ENCODE measurements around the gene MDM2. TPM values are rescaled to one million over a fixed set of nuclear protein-coding genes. Genes with fewer than 3 reads are reported as not detected.

Gene MDM2
- total RNA-seq (2016; rRNA removed; fragmentation: Illumina TruSeq; extraction: Trizol) (314 and 466 TPM in 2 replicates), polyA plus RNA-seq (2011; rRNA removed) (23.9 and 29.3 TPM in 2 replicates), polyA minus RNA-seq (2011; rRNA and poly(A)+ RNA removed; ENCODE audit: low replicate concordance) (42.3 and 54.4 TPM in 2 replicates), Bru-seq, nascent RNA (percentile 98 among the genes with signal in this experiment), BruChase-seq, experiment 1, labeled RNA remaining after a 6-hour chase (percentile 98 among the genes with signal in this experiment), BruChase-seq, experiment 2, labeled RNA remaining after a 2-hour chase (percentile 99 among the genes with signal in this experiment)
- 106 and 114 TPM in 2 replicates for total RNA-seq (2016; cell fraction: cytosol; rRNA removed; fragmentation: Illumina TruSeq; extraction: Trizol; ENCODE audit: low read depth)
- 318 and 433 TPM in 2 replicates for total RNA-seq (2016; cell fraction: insoluble cytoplasmic fraction; rRNA removed; fragmentation: Illumina TruSeq; extraction: Trizol)
- total RNA-seq (2016; cell fraction: membrane; rRNA removed; fragmentation: Illumina TruSeq; extraction: Trizol), result 152 and 204 TPM in 2 replicates
- 480 and 515 TPM in 2 replicates for total RNA-seq (2016; cell fraction: nucleus; rRNA removed; fragmentation: Illumina TruSeq; extraction: Trizol)
- 8.1 and 12.2 TPM in 2 replicates for polyA plus RNA-seq (2011; cell fraction: cytosol; rRNA removed)
- polyA plus RNA-seq (2011; cell fraction: nucleus; rRNA removed), result 21.1 and 35.5 TPM in 2 replicates
- polyA plus RNA-seq (2012), result 29.6 and 57.6 TPM in 2 replicates
- 20.1 and 21.0 TPM in 2 replicates for polyA plus RNA-seq (2016; cell fraction: cytosol; fragmentation: Illumina TruSeq; extraction: Trizol; ENCODE audit: low read depth)
- 174 and 187 TPM in 2 replicates for polyA plus RNA-seq (2016; cell fraction: insoluble cytoplasmic fraction; fragmentation: Illumina TruSeq; extraction: Trizol; ENCODE audit: low read depth)
- 57.3 and 58.5 TPM in 2 replicates for polyA plus RNA-seq (2016; cell fraction: membrane; fragmentation: Illumina TruSeq; extraction: Trizol; ENCODE audit: low read depth)
- 472 and 516 TPM in 2 replicates for polyA plus RNA-seq (2016; cell fraction: nucleus; fragmentation: Illumina TruSeq; extraction: Trizol; ENCODE audit: insufficient read depth, low read depth)
- polyA minus RNA-seq (2011; cell fraction: cytosol; rRNA and poly(A)+ RNA removed), result 71.4 and 82.9 TPM in 2 replicates
- 248 and 279 TPM in 2 replicates for polyA minus RNA-seq (2011; cell fraction: nucleus; rRNA and poly(A)+ RNA removed)
- long read RNA-seq, experiment 1, partial matches to known transcripts, result 0 of 2 reads
- long read RNA-seq, experiment 1, other reads (novel, unspliced or antisense), result 2 of 2 reads
- long read RNA-seq, experiment 2, partial matches to known transcripts, result 1 of 53 reads
- long read RNA-seq, experiment 2, other reads (novel, unspliced or antisense), result 51 of 53 reads

GRCh38 chr12:68807576-68808387 is at the start of gene MDM2:
TSS of gene MDM2 (plus strand) at chr12:68808177. CDS start at chr12:68808478, 301 bp downstream.
- peak within 1 kb of the TSS; percentile 99 for H3K27ac ChIP-seq (ENCODE audit: extremely low read length, insufficient read depth, low read length)
- H3K9ac ChIP-seq (ENCODE audit: insufficient read depth, low read depth, low read length), result peak within 1 kb of the TSS; percentile 95
- BruUV-seq (replicated peaks), result TSS peak; percentile 95
- in situ Hi-C loops (cut with HindIII; ENCODE audit: extremely low pct_ligation_motif_present, low pct_unique_long_range_greater_than_20kb) (loop anchor here (5.0 kb wide), 1 partner anchor 60 kb away; the partner anchor contains the start of gene SLC35E3), intact Hi-C loops (cut with micrococcal nuclease; ENCODE audit: unreplicated experiment) (loop anchor here (1.0 to 5.0 kb wide), 3 partner anchors 20 to 195 kb away; partner anchors contain the start of genes RAP1B and SLC35E3)
- H2AFZ ChIP-seq (ENCODE audit: low read length), result no peak within 1 kb of the TSS
- H3K27me3 ChIP-seq (ENCODE audit: control insufficient read depth in 1 of 2, insufficient read depth in 2 of 2, low read length in 2 of 2), result peaks cover 0 to 5% of the 10 kb centered on the region in 2 experiments; a peak in 1 of 5 replicates
- FAIRE-seq, result peak; percentile 44
- peak within 1 kb of the TSS; percentile 88 for H3K4me2 ChIP-seq (ENCODE audit: low read depth, low read length)
- POLR2A ChIA-PET, result interaction anchor here (0.5 to 3.3 kb wide), 14 partner anchors 10 to 476 kb away, joined by 3 to 184 read pairs (median 6); partner anchors contain the start of genes MDM1, RAP1B and SLC35E3
- ATAC-seq, result peak; percentile 73
- peaks cover 69% of the 10 kb centered on the region for H3K79me2 ChIP-seq (ENCODE audit: insufficient read depth, low read length)
- H3K4me3 ChIP-seq (replicated peaks in 1 of 3; ENCODE audit: insufficient read depth in 1 of 3, low read depth in 2 of 3, low read length in 3 of 3), result peak within 1 kb of the TSS; percentile 82 to 94 (median 88)
- peaks cover 0 to 6% of the 10 kb centered on the region in 2 experiments; a peak in 2 of 5 replicates for H3K36me3 ChIP-seq (replicated peaks in 1 of 2; ENCODE audit: control insufficient read depth in 1 of 2, insufficient read depth in 2 of 2, low read length in 2 of 2)
- under 1% methylated on average over 16 of the region's 72 CpGs for WGBS (ENCODE audit: low lambda C conversion rate)
- CTCF ChIA-PET (ENCODE audit: low intra/inter-chr PET ratio, low total read pairs), result no interaction called here
- H3K9me3 ChIP-seq (ENCODE audit: low read length), result no peaks in the 10 kb centered on the region
- peaks cover 19% of the 10 kb centered on the region for H4K20me1 ChIP-seq (ENCODE audit: insufficient read depth, low read length)
- DNase-seq (ENCODE audit: low spot score), result peak; percentile 90
- peaks cover 27% of the 10 kb centered on the region for H3K4me1 ChIP-seq (ENCODE audit: insufficient read depth, low read length)
- TF ChIP-seq TCF7L2 (IDR thresholded peaks at IDR 0.05; ENCODE audit: low read depth, low read length) (no peak), ZNF280B (CRISPR knock-in tag; IDR thresholded peaks at IDR 0.05; ENCODE audit: borderline replicate concordance) (peak; percentile 79; the same call in 1 of the 2 replicates), FOXP4 (CRISPR knock-in tag; IDR thresholded peaks at IDR 0.05) (peak; percentile 80), TRIM24 (CRISPR knock-in tag; IDR thresholded peaks at IDR 0.05) (no peak), GZF1 (CRISPR knock-in tag; IDR thresholded peaks at IDR 0.05) (0 out of 2 replicates have a peak, but pooled peaks have one; percentile 9), SAFB2 (CRISPR knock-in tag; IDR thresholded peaks at IDR 0.05; ENCODE audit: borderline replicate concordance, low read depth) (peak; percentile 90; the same call in 1 of the 2 replicates), ZBTB33 (CRISPR knock-in tag; IDR thresholded peaks at IDR 0.05) (peak; percentile 21), KDM5A (IDR thresholded peaks at IDR 0.05; ENCODE audit: borderline replicate concordance, low read length) (peak; percentile 64; the same call in 1 of the 2 replicates), ZNF740 (CRISPR knock-in tag; IDR thresholded peaks at IDR 0.05) (peak; percentile 97)

All from HepG2 (cell line).